ENCODE data around the gene APOBEC3A.
"Not testable (repeated sequence)": the region's sequence is repeated elsewhere in the genome, so short reads cannot be mapped to it uniquely, and the experiment has no call there.

APOBEC3A gene

DNA sequence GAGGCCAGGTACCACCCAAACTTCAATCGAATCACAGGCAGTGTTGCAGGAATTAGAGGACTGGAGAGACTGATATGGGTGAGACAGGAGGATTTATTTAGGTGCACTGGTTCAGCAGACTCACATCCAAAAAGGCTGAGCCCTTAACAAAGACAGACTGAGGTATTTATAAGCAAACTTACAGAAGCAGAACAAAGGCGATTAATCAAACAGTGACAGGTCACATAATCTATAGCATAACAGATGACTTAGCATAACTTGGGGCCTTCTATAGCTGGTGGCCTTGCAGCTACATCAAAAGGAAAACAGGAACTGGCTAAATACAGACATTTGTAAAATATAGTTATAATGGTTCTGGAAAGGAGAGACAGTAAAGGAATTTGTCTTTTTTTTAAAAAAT lies 26.8 kb downstream of the APOBEC3A start:
- DNase-seq = no peak

DNA sequence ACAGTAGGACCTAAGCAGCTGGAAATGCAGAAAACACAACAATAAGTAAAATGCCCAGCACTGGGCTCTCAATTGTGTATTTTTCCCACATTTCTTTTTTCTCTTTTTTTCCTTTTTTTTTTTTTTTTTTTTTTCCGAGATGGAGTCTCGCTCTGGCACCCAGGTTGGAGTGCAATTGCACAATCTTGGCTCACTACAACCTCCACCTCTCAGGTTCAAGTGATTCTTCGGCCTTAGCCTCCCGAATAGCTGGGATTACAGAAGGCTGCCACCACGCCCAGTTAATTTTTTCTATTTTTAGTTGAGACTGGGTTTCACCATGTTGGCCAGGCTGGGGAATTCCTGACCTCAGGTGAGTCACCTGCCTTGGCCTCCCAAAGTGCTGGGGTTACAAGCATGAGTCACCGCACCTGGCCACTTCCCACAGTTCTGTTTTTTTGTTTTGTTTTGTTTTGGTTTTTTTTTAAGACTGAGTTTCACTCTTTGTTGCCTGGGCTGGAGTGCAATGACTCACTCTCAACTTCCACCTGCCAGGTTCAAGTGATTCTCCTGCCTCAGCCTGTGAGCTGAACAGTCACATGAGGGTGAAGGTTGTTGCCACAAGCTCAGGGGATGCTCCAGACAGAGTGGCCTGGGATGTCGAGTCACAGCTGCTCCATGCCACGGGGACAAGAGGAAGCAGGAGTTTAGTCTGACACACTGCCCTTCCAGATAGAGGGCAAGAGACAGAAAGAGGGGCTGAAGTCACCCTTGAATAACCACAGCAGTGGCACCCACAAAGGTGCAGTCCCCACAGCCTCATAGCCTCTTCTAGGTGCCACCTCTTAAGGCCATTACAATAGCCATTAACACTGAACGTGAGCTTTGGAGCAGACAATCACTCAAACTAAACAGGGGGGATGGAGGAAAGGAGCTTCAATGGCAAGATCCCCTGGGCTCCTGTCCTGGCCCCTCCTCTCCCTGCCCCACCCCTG lies 27.7 kb downstream of the APOBEC3A start:
- not testable (repeated sequence) for DNase-seq

DNA sequence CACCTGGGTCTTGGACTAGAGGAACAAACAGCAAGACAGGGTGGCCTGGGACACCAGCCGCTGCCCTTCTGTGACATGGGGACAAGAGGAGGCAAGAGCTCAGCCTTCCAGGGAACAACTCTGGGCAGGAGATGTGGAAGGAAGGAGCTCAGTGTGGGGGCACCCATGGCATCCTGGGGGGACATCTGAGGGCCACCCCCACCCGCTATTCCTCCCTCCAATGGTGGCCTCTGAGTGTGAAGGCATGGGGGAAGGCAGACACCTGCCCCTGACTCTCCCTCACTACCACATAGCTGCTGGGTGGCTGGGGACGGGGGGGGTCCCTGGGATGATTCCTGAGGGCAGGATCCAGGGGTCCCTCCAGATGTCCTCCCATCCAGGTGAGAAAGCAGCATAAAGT lies 29.2 kb downstream of the APOBEC3A start:
- DNase-seq = no peak

DNA sequence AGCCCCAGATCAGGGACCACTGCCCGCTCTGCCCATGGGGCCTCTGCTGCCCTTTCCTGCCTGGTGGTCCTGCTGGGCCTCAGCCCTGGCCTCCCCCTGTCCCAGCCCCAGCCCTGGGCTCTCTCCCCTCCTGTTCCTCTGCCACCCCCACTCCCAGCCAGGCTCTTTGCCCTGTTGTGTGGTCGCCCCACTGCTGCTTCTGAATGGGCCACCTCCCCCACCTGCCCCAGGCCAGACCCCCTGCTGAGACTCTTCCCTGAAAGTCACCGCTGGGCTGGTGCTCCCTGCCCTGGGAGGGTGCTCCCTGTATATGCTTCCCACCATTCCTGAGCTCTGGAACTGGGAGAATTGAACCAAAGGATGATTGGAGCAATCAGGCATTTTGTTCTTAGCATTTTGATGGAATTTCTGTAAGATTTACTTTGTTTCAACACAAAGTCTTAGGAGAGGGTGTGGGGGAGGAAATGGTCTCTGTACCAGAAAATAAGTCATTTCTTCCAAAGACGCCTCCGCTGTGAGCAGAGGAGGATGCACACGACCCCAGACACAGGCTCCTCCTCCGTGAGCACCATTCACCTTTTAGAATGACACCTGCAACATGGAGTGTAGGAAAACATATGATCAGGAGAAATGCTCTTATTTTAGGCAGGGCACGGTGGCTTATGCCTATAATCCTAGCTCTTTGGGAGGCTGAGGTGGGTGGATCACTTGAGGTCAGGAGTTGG lies 29.9 kb downstream of the APOBEC3A start:
- DNase-seq = no peak

DNA sequence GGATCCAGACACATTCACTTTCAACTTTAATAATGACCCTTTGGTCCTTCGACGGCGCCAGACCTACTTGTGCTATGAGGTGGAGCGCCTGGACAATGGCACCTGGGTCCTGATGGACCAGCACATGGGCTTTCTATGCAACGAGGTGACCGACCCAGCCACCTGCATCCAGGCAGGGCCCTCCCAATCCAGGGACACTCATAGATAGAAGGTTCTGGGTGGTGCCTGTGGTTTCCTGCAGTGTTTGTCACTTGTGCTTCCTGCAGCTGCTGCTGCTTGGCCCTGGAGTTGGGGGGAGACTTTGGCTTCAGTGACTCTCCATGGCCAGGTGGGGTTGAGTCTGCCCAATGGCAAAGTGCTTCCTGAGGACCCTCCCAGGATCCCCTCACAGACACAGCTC lies 32.1 kb downstream of the APOBEC3A start:
- DNase-seq = no peak

DNA sequence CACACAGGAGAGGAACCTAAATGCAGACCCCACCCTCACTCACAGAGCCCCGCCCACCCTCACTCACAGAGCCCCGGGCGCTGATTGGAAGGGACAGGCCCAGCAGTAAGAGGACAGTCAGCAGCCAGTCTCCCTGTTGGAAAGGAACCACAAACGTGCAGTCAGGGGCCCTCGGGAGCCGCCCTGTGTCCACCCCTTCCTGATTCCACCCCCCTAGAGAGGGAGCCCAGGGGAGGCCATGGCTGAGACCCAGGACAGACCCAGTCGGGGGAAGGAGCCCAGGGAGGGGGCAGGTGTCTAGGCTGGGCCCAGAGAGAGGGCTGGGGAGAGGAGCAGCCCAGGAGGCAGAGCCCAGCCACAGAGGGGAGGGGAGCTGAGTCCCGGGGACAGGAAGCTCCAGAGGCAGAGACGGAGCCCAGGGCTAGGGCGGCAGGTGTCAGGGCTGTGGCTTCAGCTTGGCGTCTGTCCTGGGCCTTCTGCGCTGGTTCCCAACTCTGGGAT lies 35.5 kb downstream of the APOBEC3A start:
- DNase-seq = peak in 1 of 2 experiments; percentile 15

DNA sequence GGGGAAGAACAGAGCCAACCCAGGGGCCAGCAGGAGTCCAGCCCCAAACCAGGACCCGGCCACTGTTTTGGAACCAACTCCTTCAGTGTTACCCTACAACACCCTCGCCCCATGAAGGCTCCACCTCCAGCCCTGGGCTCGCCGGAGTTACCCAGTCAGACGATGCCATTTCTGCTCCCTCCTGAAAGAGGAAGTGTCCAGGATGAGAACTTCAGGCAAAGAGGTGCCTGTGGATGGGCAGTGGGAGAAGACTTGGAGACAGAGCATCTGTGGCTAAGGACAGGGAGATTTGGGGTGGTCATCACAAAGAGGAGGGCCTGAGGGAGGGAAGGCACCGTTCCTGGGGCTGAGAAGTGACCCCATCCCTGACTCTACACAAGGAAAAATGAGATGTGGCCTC lies 38.7 kb downstream of the APOBEC3A start:
- no peak for DNase-seq

DNA sequence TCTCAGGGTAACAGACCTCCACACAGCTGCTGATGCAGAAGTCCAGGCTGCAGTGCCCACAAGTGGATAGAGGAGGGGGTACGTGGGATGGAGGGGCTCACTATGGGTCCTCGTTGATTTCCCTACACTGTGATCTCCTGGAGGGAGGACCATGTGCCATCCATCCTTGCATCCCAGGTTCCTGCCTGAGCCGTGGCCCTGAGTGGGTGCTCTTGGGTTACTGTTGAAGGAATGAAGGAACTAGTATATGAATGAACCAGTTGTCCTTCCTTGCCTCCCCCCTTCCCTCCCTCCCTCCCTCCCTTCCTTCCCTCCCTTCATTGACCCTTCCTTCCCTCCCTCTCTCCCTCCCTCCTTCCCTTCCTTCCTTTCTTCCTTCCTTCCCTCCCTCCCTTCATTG lies 40.1 kb downstream of the APOBEC3A start:
- no peak for DNase-seq

DNA sequence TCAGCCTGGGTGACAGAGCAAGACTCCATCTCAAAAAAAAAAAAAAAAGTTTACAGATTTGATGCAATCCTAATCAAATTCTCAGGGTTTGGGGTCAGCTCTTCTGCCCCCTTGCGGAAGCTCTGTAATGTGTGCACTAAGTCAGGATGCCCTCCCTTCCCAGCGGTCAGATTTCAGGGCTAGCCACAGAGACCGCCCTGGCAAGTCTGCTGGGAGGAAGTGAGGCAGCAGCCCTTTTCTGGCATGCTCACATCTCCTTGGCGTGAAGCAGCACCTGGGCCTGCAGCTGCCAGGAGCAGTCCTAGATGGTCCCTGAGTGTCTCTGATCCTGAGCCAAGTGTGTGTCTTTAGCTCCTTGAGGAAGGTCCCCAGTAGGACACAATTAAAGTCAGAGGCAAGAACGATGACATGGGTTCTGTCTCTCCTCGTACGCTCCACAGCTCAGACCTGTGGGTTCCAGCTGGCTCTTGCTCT lies 45.8 kb downstream of the APOBEC3A start:
- DNase-seq = peak; percentile 15 to 67

DNA sequence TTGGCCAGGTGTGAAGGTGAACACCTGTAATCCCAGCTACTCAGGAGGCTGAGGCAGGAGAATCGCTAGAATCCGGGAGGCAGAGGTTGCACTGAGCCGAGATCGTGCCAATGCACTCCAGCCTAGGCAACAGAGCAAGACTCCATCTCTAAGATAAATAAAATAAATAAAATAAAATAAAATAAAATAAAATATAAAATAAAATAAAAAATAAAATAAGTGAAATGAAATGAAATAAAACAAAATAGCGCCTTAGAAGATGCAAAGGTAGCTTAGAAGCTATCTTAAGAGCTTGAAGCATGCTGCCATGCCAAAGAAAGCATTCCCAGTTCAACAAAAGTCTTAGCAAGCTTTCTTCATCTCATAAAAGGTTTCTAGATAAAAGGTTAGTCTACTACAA lies 49.8 kb downstream of the APOBEC3A start:
- no peak for DNase-seq

DNA sequence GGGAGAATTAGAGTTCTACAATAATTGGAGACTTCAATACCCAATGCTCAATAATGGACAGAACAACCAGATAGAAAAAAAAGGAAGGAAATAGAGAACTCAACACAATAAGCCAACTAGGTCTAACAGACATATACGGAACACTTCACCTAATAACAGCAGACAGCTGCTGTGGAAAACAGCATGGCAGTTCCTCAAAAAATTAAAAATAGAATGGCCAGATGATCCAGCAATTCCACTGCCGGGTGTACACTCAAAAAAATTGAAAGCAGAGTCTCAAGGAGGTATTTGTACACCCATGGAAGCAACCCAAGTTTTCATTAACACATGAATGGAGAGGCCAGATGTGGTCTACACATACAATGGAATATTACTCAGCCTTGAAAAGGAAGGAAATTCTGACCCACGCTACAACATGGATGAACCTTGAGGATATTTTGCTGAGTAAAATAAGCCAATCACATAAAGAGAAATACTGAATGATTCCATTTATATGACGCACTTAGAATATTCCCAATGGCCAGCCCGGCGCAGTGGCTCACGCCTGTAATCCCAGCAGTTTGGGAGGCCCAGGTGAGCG lies 51.0 kb downstream of the APOBEC3A start:
- not testable (repeated sequence) for DNase-seq

DNA sequence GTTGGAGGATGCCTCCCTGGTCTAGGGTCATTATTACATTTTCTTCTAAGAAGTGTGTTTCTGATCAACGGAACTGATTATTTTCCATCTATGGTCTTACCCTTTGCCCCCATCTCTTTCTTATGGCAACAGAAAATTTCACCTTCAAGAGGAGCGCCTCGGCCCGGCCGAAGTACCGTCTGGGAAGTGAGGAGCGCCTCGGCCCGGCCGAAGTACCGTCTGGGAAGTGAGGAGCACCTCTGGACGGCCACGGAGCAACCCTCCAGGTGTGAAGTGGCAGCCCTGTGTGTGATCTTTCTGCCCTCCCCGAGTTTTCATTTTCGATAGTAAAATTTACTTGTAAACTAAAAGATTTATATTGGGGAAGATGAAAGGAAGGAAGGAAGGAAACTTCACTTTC lies 53.5 kb downstream of the APOBEC3A start:
- DNase-seq = no peak
